Hepatocyte (in vitro differentiated cells): ENCODE data around the gene PRLHR. TPM values are rescaled to one million over a fixed set of nuclear protein-coding genes. Genes with fewer than 3 reads are reported as not detected.

Source experiments
- DNase-seq: peaks from one replicate; pipeline ENCODE4 v3.0.0-alpha.2; 2016; ENCODE audit warnings: low spot score
- H2AFZ ChIP-seq: fragments of 200-600 bp; sonication (generic); 2 replicates; pipeline ENCODE4 v1.6.0; 2016; ENCODE audit warnings: antibody characterized with exemption, mild to moderate bottlenecking
- H3K27ac ChIP-seq: fragments of 200-600 bp; sonication (generic); 2 replicates; pipeline ENCODE4 v1.5.1; 2016; ENCODE audit warnings: mild to moderate bottlenecking
- H3K27me3 ChIP-seq: fragments of 200-600 bp; sonication (generic); 2 replicates; pipeline ENCODE4 v1.6.1; 2016
- H3K36me3 ChIP-seq: fragments of 200-600 bp; sonication (generic); replicated peaks from 2 replicates; pipeline ENCODE4 v1.5.1; 2016; ENCODE audit warnings: low read depth; ENCODE audit not compliant: insufficient read depth
- H3K4me1 ChIP-seq: fragments of 200-600 bp; sonication (generic); 2 replicates; pipeline ENCODE4 v1.5.1; 2016; ENCODE audit warnings: mild to moderate bottlenecking, moderate library complexity; ENCODE audit not compliant: insufficient read depth
- H3K4me2 ChIP-seq: fragments of 200-600 bp; sonication (generic); 2 replicates; pipeline ENCODE4 v1.6.0; 2016
- H3K4me3 ChIP-seq: fragments of 200-600 bp; sonication (generic); 2 replicates; pipeline ENCODE4 v1.5.1; 2016; ENCODE audit warnings: mild to moderate bottlenecking
- H3K79me2 ChIP-seq: fragments of 200-600 bp; sonication (generic); 2 replicates; pipeline ENCODE4 v1.6.0; 2017; ENCODE audit warnings: mild to moderate bottlenecking
- H3K9me2 ChIP-seq: fragments of 200-600 bp; sonication (generic); replicated peaks from 2 replicates; pipeline ENCODE4 v1.6.0; 2017; ENCODE audit warnings: mild to moderate bottlenecking; ENCODE audit not compliant: insufficient read depth
- H3K9me3 ChIP-seq: fragments of 200-600 bp; sonication (generic); 2 replicates; pipeline ENCODE4 v1.5.1; 2016; ENCODE audit warnings: low read depth, mild to moderate bottlenecking
- H4K20me1 ChIP-seq: fragments of 200-600 bp; sonication (generic); 2 replicates; pipeline ENCODE4 v1.6.0; 2016; ENCODE audit warnings: mild to moderate bottlenecking; ENCODE audit not compliant: insufficient read depth, poor library complexity, severe bottlenecking
- CTCF ChIP-seq: fragments of 200-600 bp; sonication (generic); IDR thresholded peaks from 2 replicates; pipeline ENCODE4 v1.5.1; 2016; ENCODE audit warnings: antibody characterized with exemption, mild to moderate bottlenecking; ENCODE audit not compliant: poor library complexity
- EZH2 ChIP-seq: fragments of 200-600 bp; sonication (generic); IDR thresholded peaks from 2 replicates; pipeline ENCODE4 v1.6.1; 2016; ENCODE audit warnings: antibody characterized with exemption, mild to moderate bottlenecking, borderline replicate concordance
- EZH2phosphoT487 ChIP-seq: fragments of 200-600 bp; sonication (generic); IDR thresholded peaks from one replicate; pipeline ENCODE4 v1.6.1; 2018; ENCODE audit warnings: antibody characterized with exemption, mild to moderate bottlenecking, low read depth, moderate library complexity; ENCODE audit not compliant: unreplicated experiment, severe bottlenecking
- WGBS: methylation state at CpG from one replicate; pipeline ENCODE4 v1.1.6; 2016; ENCODE audit warnings: low lambda C conversion rate; ENCODE audit errors: missing lambda C conversion rate; 5-methylcytosine and 5-hydroxymethylcytosine counted together
- polyA plus RNA-seq: library from polyadenylated mRNA; unstranded; fragments of >200 nt; fragmentation: Nextera tagmentation; extraction: Ambion mirVana; gene quantifications from 2 replicates; pipeline ENCODE4 v1.2.1, GENCODE V29; 2016
- total RNA-seq: library from RNA; depleted of rRNA; stranded (reverse); fragments of >200 nt; gene quantifications from 2 replicates; pipeline ENCODE4 v1.2.3, GENCODE V29; 2014

The PRLHR gene
- total and polyA plus RNA-seq, 2 experiments from 2014 or later, result not detected

- H3K79me2 ChIP-seq, result no peaks in the 10 kb centered on the region
- no peak overlapping the region for H3K27ac ChIP-seq
- H3K27me3 ChIP-seq, result peaks cover 7% of the 10 kb centered on the region
- no peaks in the 10 kb centered on the region for H4K20me1 ChIP-seq
- no peaks in the 10 kb centered on the region for H3K4me1 ChIP-seq
- no peak for TF ChIP-seq CTCF
- no peak for TF ChIP-seq EZH2phosphoT487
- no peak for TF ChIP-seq EZH2
- no peak overlapping the region for H3K4me3 ChIP-seq
- H3K4me2 ChIP-seq, result no peak overlapping the region
- DNase-seq, result no peak
- H3K9me3 ChIP-seq, result no peaks in the 10 kb centered on the region
- WGBS, result 80% methylated on average over 11 of the region's 11 CpGs
- no peak overlapping the region for H2AFZ ChIP-seq
- no peaks in the 10 kb centered on the region for H3K9me2 ChIP-seq
- no peaks in the 10 kb centered on the region for H3K36me3 ChIP-seq
Measured at GRCh38 chr10:118572256-118573041, 23.0 kb downstream of the PRLHR start.

GRCh38 chr10:118571123-118571522 is 24.3 kb downstream of the PRLHR start:
- H3K36me3 ChIP-seq, result no peaks in the 10 kb centered on the region
- no peak overlapping the region for H2AFZ ChIP-seq
- no peaks in the 10 kb centered on the region for H3K79me2 ChIP-seq
- WGBS, result 56% methylated on average over 3 of the region's 3 CpGs
- H3K9me2 ChIP-seq, result no peaks in the 10 kb centered on the region
- no peak overlapping the region for H3K27ac ChIP-seq
- no peaks in the 10 kb centered on the region for H3K4me1 ChIP-seq
- H3K4me3 ChIP-seq, result no peak overlapping the region
- H4K20me1 ChIP-seq, result no peaks in the 10 kb centered on the region
- H3K4me2 ChIP-seq, result no peak overlapping the region
- H3K27me3 ChIP-seq, result peaks cover 4% of the 10 kb centered on the region
- TF ChIP-seq CTCF (no peak), EZH2 (no peak), EZH2phosphoT487 (no peak)
- DNase-seq, result no peak
- no peaks in the 10 kb centered on the region for H3K9me3 ChIP-seq

- TF ChIP-seq EZH2 (no peak), EZH2phosphoT487 (no peak), CTCF (no peak)
- no peaks in the 10 kb centered on the region for H3K27me3 ChIP-seq
Measured at GRCh38 chr10:118570591-118570990, 24.9 kb downstream of the PRLHR start.

DNA sequence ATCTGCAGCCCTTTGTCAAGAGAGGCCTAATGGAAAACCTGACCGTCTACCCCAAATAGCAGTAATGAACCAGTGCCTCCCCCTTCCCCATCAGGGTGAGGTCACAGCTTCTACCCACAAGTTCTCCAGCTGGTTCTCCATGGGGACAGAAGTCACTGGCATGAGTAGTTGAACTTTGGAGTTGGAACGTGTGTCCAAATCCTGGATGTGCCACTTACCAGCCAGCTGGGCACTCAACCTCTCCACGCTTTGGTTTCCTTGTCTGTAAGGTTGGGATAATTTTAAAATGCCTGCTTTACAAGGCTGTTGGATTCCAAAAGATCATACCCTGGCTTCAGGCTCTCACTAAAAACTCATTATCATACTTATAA is 25.6 kb downstream of the PRLHR start:
- H3K9me2 ChIP-seq, result no peaks in the 10 kb centered on the region
- DNase-seq, result no peak
- H3K36me3 ChIP-seq, result no peaks in the 10 kb centered on the region
- H3K4me2 ChIP-seq, result no peak overlapping the region
- H3K27ac ChIP-seq, result no peak overlapping the region
- no peak overlapping the region for H2AFZ ChIP-seq
- no peaks in the 10 kb centered on the region for H3K27me3 ChIP-seq
- no peak overlapping the region for H3K4me3 ChIP-seq
- H3K4me1 ChIP-seq, result no peaks in the 10 kb centered on the region
- no peaks in the 10 kb centered on the region for H3K9me3 ChIP-seq
- no peaks in the 10 kb centered on the region for H4K20me1 ChIP-seq
- no peaks in the 10 kb centered on the region for H3K79me2 ChIP-seq
- no peak for TF ChIP-seq EZH2
- WGBS, result 91% methylated on average over 3 of the region's 3 CpGs

More at GRCh38 chr10:118570591-118570990, 24.9 kb downstream of the PRLHR start:
- Histone ChIP-seq H3K9me3 (no peaks in the 10 kb centered on the region), H2AFZ (no peak overlapping the region), H3K9me2 (no peaks in the 10 kb centered on the region), H3K79me2 (no peaks in the 10 kb centered on the region), H3K4me3 (no peak overlapping the region), H4K20me1 (no peaks in the 10 kb centered on the region), H3K27ac (no peak overlapping the region), H3K4me2 (no peak overlapping the region), H3K36me3 (no peaks in the 10 kb centered on the region), H3K4me1 (no peaks in the 10 kb centered on the region)
- 84% methylated on average over 5 of the region's 5 CpGs for WGBS
- DNase-seq, result no peak
